ENCODE data around the gene RAB37. TPM values are rescaled to one million over a fixed set of nuclear protein-coding genes. Genes with fewer than 3 reads are reported as not detected.
A peak's percentile ranks its signal among the peaks of the same experiment; 100 is the strongest.

RAB37 gene
- total and polyA plus RNA-seq, 2 of the 13 experiments (the other 11 are each of a cell fraction or from before 2014, with no cell fraction given), result 0.91 to 3.7 TPM

DNA sequence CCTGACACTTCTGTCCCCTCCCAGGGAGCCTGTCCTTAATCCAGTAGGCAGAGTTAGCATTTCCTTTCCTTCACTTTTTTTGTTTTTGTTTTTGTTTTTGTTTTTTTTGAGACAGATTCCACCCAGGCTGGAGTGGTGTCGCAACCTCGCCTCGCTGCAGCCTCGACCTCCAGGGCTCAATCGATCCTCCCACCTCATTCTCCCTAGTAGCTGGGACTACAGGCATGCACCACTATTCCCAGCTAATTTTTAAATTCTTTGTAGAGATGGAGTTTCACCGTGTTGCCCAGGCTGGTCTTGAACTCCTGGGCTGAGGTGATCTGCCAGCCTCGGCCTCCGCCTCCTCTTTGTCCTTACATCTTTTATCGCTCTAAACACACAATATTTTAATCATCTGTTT is 15.4 kb downstream of the RAB37 start (continued):
- TF ChIP-seq SP4 (CRISPR knock-in tag; IDR thresholded peaks at IDR 0.05), result 0 out of 2 replicates have a peak, but pooled peaks have one; percentile 31
- TF ChIP-seq, protein P1, sequence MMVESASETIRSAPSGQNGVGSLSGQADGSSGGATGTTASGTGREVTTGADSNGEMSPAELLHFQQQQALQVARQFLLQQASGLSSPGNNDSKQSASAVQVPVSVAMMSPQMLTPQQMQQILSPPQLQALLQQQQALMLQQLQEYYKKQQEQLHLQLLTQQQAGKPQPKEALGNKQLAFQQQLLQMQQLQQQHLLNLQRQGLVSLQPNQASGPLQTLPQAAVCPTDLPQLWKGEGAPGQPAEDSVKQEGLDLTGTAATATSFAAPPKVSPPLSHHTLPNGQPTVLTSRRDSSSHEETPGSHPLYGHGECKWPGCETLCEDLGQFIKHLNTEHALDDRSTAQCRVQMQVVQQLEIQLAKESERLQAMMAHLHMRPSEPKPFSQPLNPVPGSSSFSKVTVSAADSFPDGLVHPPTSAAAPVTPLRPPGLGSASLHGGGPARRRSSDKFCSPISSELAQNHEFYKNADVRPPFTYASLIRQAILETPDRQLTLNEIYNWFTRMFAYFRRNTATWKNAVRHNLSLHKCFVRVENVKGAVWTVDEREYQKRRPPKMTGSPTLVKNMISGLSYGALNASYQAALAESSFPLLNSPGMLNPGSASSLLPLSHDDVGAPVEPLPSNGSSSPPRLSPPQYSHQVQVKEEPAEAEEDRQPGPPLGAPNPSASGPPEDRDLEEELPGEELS (CRISPR knock-in tag; IDR thresholded peaks at IDR 0.05), result peak; percentile 79
- 0 out of 2 replicates have a peak, but pooled peaks have one; percentile 15 for TF ChIP-seq ZNF205 (CRISPR knock-in tag; IDR thresholded peaks at IDR 0.05)
- 0 out of 2 replicates have a peak, but pooled peaks have one; percentile 71 for TF ChIP-seq ZNF670 (CRISPR knock-in tag; IDR thresholded peaks at IDR 0.05; ENCODE audit: borderline replicate concordance)
- TF ChIP-seq, protein P2, sequence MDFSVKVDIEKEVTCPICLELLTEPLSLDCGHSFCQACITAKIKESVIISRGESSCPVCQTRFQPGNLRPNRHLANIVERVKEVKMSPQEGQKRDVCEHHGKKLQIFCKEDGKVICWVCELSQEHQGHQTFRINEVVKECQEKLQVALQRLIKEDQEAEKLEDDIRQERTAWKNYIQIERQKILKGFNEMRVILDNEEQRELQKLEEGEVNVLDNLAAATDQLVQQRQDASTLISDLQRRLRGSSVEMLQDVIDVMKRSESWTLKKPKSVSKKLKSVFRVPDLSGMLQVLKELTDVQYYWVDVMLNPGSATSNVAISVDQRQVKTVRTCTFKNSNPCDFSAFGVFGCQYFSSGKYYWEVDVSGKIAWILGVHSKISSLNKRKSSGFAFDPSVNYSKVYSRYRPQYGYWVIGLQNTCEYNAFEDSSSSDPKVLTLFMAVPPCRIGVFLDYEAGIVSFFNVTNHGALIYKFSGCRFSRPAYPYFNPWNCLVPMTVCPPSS (IDR thresholded peaks at IDR 0.05), result no peak
- peak; percentile 40; the same call in 1 of the 2 replicates for TF ChIP-seq SAP130 (CRISPR knock-in tag; IDR thresholded peaks at IDR 0.05; ENCODE audit: low read depth)
- 0 out of 2 replicates have a peak, but pooled peaks have one; percentile 18 for TF ChIP-seq CAMTA2 (CRISPR knock-in tag; IDR thresholded peaks at IDR 0.05; ENCODE audit: borderline replicate concordance)
- peak; percentile 82; the same call in 1 of the 2 replicates for TF ChIP-seq ONECUT2 (CRISPR knock-in tag; IDR thresholded peaks at IDR 0.05)
- TF ChIP-seq, protein P3, sequence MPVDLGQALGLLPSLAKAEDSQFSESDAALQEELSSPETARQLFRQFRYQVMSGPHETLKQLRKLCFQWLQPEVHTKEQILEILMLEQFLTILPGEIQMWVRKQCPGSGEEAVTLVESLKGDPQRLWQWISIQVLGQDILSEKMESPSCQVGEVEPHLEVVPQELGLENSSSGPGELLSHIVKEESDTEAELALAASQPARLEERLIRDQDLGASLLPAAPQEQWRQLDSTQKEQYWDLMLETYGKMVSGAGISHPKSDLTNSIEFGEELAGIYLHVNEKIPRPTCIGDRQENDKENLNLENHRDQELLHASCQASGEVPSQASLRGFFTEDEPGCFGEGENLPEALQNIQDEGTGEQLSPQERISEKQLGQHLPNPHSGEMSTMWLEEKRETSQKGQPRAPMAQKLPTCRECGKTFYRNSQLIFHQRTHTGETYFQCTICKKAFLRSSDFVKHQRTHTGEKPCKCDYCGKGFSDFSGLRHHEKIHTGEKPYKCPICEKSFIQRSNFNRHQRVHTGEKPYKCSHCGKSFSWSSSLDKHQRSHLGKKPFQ (CRISPR knock-in tag; IDR thresholded peaks at IDR 0.05; ENCODE audit: insufficient replicate concordance), result no peak
- TF ChIP-seq, protein P4, sequence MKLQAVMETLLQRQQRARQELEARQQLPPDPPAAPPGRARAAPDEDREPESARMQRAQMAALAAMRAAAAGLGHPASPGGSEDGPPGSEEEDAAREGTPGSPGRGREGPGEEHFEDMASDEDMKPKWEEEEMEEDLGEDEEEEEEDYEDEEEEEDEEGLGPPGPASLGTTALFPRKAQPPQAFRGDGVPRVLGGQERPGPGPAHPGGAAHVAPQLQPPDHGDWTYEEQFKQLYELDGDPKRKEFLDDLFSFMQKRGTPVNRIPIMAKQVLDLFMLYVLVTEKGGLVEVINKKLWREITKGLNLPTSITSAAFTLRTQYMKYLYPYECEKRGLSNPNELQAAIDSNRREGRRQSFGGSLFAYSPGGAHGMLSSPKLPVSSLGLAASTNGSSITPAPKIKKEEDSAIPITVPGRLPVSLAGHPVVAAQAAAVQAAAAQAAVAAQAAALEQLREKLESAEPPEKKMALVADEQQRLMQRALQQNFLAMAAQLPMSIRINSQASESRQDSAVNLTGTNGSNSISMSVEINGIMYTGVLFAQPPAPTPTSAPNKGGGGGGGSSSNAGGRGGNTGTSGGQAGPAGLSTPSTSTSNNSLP (IDR thresholded peaks at IDR 0.05; ENCODE audit: low read depth, low read length), result peak; percentile 38; the same call in 1 of the 2 replicates
- TF ChIP-seq ZNF496 (CRISPR knock-in tag; IDR thresholded peaks at IDR 0.05; ENCODE audit: insufficient replicate concordance), result no peak
- TF ChIP-seq CREM (IDR thresholded peaks at IDR 0.05), result 0 out of 2 replicates have a peak, but pooled peaks have one; percentile 28
- TF ChIP-seq CREM (CRISPR knock-in tag; IDR thresholded peaks at IDR 0.05), result no peak
- peak; percentile 22; the same call in 1 of the 2 replicates for TF ChIP-seq ISL2 (CRISPR knock-in tag; IDR thresholded peaks at IDR 0.05)
- TF ChIP-seq SP1 (IDR thresholded peaks at IDR 0.05), result no peak
- TF ChIP-seq SP1 (CRISPR knock-in tag; IDR thresholded peaks at IDR 0.05), result 0 out of 2 replicates have a peak, but pooled peaks have one; percentile 24
- TF ChIP-seq, protein P5, sequence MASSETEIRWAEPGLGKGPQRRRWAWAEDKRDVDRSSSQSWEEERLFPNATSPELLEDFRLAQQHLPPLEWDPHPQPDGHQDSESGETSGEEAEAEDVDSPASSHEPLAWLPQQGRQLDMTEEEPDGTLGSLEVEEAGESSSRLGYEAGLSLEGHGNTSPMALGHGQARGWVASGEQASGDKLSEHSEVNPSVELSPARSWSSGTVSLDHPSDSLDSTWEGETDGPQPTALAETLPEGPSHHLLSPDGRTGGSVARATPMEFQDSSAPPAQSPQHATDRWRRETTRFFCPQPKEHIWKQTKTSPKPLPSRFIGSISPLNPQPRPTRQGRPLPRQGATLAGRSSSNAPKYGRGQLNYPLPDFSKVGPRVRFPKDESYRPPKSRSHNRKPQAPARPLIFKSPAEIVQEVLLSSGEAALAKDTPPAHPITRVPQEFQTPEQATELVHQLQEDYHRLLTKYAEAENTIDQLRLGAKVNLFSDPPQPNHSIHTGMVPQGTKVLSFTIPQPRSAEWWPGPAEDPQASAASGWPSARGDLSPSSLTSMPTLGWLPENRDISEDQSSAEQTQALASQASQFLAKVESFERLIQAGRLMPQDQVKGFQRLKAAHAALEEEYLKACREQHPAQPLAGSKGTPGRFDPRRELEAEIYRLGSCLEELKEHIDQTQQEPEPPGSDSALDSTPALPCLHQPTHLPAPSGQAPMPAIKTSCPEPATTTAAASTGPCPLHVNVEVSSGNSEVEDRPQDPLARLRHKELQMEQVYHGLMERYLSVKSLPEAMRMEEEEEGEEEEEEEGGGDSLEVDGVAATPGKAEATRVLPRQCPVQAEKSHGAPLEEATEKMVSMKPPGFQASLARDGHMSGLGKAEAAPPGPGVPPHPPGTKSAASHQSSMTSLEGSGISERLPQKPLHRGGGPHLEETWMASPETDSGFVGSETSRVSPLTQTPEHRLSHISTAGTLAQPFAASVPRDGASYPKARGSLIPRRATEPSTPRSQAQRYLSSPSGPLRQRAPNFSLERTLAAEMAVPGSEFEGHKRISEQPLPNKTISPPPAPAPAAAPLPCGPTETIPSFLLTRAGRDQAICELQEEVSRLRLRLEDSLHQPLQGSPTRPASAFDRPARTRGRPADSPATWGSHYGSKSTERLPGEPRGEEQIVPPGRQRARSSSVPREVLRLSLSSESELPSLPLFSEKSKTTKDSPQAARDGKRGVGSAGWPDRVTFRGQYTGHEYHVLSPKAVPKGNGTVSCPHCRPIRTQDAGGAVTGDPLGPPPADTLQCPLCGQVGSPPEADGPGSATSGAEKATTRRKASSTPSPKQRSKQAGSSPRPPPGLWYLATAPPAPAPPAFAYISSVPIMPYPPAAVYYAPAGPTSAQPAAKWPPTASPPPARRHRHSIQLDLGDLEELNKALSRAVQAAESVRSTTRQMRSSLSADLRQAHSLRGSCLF (CRISPR knock-in tag; IDR thresholded peaks at IDR 0.05; ENCODE audit: borderline replicate concordance), result no peak
- TF ChIP-seq ERF (CRISPR knock-in tag; IDR thresholded peaks at IDR 0.05), result no peak
- TF ChIP-seq GZF1 (CRISPR knock-in tag; IDR thresholded peaks at IDR 0.05), result peak; percentile 96
- peak; percentile 46; the same call in 1 of the 2 replicates for TF ChIP-seq SSRP1 (CRISPR knock-in tag; IDR thresholded peaks at IDR 0.05)

Data from HepG2 (cell line).